Ascending aorta (tissue), 2 donors: ENCODE measurements around the gene CDCA8. TPM values are rescaled to one million over a fixed set of nuclear protein-coding genes. Genes with fewer than 3 reads are reported as not detected.

Experiments
- DNase-seq, 2 donors: peaks; one replicate each; pipeline ENCODE4 v3.0.0-alpha.2; 2019; ENCODE audit warnings: low spot score in 2 of 2
- H3K27ac ChIP-seq, 2 donors: fragments of 200-600 bp; sonication (generic); one replicate each; pipeline ENCODE4 v1.5.1; 2016 to 2017; ENCODE audit warnings: mild to moderate bottlenecking in 1 of 2
- H3K27me3 ChIP-seq: fragments of 200-600 bp; sonication (generic); one replicate; pipeline ENCODE4 v1.5.1; 2017
- H3K36me3 ChIP-seq, 2 donors: fragments of 200-600 bp; sonication (generic); one replicate each; pipeline ENCODE4 v1.5.1; 2016
- H3K4me1 ChIP-seq, 2 donors: fragments of 200-600 bp; sonication (generic); one replicate each; pipeline ENCODE4 v1.5.1; 2016 to 2017; ENCODE audit warnings: mild to moderate bottlenecking in 1 of 2
- H3K4me3 ChIP-seq, 2 donors: fragments of 200-600 bp; sonication (generic); one replicate each; pipeline ENCODE4 v1.5.1; 2016 to 2017; ENCODE audit warnings: mild to moderate bottlenecking in 1 of 2
- H3K9me3 ChIP-seq, 2 donors: fragments of 200-600 bp; sonication (generic); one replicate each; pipeline ENCODE4 v1.5.1; 2016
- CTCF ChIP-seq, 3 experiments: fragments of 200-600 bp in 2 of 3; fragments of 450-650 bp in 1 of 3; sonication (generic) in 2 of 3; IDR thresholded peaks; one replicate each; pipeline ENCODE4 v1.5.1; 2016 to 2019; ENCODE audit warnings: antibody characterized with exemption in 3 of 3, mild to moderate bottlenecking in 1 of 3, moderate library complexity in 1 of 3
- intact Hi-C: fragments of 100-400 bp; cut with DNase I; formaldehyde crosslinking; loops from one replicate; pipeline ENCODE4 v1.15.1; 2023
- total RNA-seq: library from RNA; depleted of rRNA; stranded (reverse); fragments of >200 nt; gene quantifications from one replicate; pipeline ENCODE4 v1.1.0, GENCODE V29; 2016

Gene CDCA8
- total RNA-seq, 1 donor from 2014 or later: 0.75 TPM

DNA sequence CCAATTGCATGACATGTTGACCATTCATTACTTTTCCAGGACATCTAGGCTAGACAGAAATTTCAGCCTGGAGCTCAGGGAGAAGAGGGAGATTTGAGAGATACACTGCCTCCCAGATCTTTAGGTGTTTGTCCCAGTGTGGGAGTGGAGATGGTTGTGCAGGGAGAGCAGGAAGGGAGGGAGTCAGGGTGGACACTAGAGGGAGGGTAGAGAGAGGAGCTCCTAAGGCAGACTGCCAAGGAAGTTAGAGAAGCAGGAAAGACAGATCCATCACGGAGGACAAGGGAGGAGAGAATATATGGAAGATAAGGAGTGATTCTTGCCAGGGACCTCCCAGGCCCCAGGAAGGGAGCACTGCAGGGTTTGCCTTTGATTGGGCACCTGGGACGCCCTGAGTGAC is 8.7 kb downstream of the CDCA8 start:
- no peak overlapping the region for H3K27ac ChIP-seq
- no peaks in the 10 kb centered on the region for H3K4me1 ChIP-seq
- DNase-seq: no peak
- H3K27me3 ChIP-seq: no peaks in the 10 kb centered on the region
- intact Hi-C loops: no loop called here
- no peak for TF ChIP-seq CTCF (IDR thresholded peaks at IDR 0.05)
- peaks cover 0 to 4% of the 10 kb centered on the region in 2 donors for H3K36me3 ChIP-seq
- H3K9me3 ChIP-seq: no peaks in the 10 kb centered on the region
- no peak overlapping the region for H3K4me3 ChIP-seq

- Histone ChIP-seq H3K4me3 (no peak overlapping the region), H3K27me3 (no peaks in the 10 kb centered on the region), H3K9me3 (no peaks in the 10 kb centered on the region), H3K27ac (no peak overlapping the region), H3K36me3 (peaks cover 0 to 4% of the 10 kb centered on the region in 2 donors), H3K4me1 (no peaks in the 10 kb centered on the region)
- DNase-seq: no peak
- intact Hi-C loops: no loop called here
- no peak for TF ChIP-seq CTCF (IDR thresholded peaks at IDR 0.05)
These were observed 10.7 kb downstream of the CDCA8 start for GRCh38 chr1:37703061-37703460.

DNA sequence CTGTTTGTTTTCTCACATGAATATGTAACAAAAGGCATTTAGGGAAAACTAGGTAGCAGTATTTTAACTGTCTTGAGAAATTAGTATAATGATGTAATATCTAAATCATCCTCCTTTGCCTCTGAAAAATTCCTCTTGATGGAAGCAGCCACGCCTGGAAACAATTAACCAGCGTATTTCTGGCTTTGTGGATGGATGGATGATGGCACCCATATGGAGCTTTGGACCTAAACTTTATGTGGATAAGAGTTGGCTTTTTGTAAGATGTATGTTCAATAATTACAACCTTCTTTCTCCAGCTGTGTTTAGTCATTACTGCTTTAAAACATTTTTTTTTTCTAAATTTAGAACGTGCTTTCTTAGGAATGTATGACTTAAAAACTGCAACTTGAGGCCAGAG is 12.7 kb downstream of the CDCA8 start:
- peaks cover 0 to 11% of the 10 kb centered on the region in 2 donors for H3K36me3 ChIP-seq
- no peaks in the 10 kb centered on the region for H3K9me3 ChIP-seq
- no peak overlapping the region for H3K4me3 ChIP-seq
- no peaks in the 10 kb centered on the region for H3K27me3 ChIP-seq
- no peak for DNase-seq
- H3K4me1 ChIP-seq: no peaks in the 10 kb centered on the region
- TF ChIP-seq CTCF (IDR thresholded peaks at IDR 0.05): no peak
- intact Hi-C loops: no loop called here
- H3K27ac ChIP-seq: no peak overlapping the region

DNA sequence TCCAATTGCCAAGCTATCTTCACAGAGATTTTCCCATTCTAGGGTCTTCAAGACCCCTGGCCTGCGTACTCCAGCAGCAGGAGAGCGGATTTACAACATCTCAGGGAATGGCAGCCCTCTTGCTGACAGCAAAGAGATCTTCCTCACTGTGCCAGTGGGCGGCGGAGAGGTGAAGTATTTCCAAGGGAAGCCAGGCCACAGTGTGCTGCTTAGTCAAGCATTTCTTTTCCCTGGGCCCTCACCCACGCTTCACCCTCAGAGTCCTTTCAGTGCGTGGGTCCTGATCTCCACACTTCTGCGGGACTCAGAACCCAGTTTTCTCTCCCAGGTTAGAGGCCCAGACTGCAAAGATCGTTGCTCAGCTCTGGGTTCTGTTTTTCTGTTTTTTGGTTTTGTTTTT is 13.1 kb downstream of the CDCA8 start:
- Histone ChIP-seq H3K4me1 (no peaks in the 10 kb centered on the region), H3K27ac (no peak overlapping the region), H3K4me3 (no peak overlapping the region), H3K27me3 (no peaks in the 10 kb centered on the region), H3K9me3 (no peaks in the 10 kb centered on the region), H3K36me3 (peaks cover 0 to 7% of the 10 kb centered on the region in 2 donors)
- TF ChIP-seq CTCF (IDR thresholded peaks at IDR 0.05): no peak
- intact Hi-C loops: no loop called here
- DNase-seq: no peak

DNA sequence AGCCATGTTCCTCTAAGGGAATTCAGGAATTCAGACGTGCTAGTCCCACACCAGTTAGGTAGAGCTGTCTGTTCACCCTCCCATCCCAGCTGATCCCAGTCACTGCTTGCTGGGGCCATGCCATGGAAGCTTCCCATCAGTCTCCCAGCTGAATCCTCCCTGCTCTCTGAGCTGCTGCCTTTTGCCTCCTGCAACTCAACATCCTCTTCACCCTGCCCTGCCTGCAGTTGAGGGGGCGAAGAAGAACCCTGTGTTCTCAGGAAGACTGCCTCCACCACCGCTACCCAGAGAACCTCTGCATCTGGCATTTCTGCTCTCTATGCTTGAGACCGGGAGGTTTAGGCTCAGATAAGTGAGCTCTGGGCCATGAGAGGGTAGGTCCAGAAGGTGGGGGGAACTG is 16.2 kb downstream of the CDCA8 start:
- no peak overlapping the region for H3K27ac ChIP-seq
- DNase-seq: no peak
- H3K9me3 ChIP-seq: no peaks in the 10 kb centered on the region
- H3K27me3 ChIP-seq: no peaks in the 10 kb centered on the region
- H3K4me3 ChIP-seq: no peak overlapping the region
- H3K36me3 ChIP-seq: peaks cover 0 to 7% of the 10 kb centered on the region in 2 donors
- no peak for TF ChIP-seq CTCF (IDR thresholded peaks at IDR 0.05)
- H3K4me1 ChIP-seq: no peaks in the 10 kb centered on the region
- intact Hi-C loops: no loop called here

- H3K4me3 ChIP-seq: no peak overlapping the region
- no peaks in the 10 kb centered on the region for H3K4me1 ChIP-seq
- no peak overlapping the region for H3K27ac ChIP-seq
- H3K9me3 ChIP-seq: no peaks in the 10 kb centered on the region
- no peak for TF ChIP-seq CTCF (IDR thresholded peaks at IDR 0.05)
- no peaks in the 10 kb centered on the region for H3K27me3 ChIP-seq
- intact Hi-C loops: no loop called here
- no peak for DNase-seq
- H3K36me3 ChIP-seq: no peaks in the 10 kb centered on the region
These were observed 21.9 kb downstream of the CDCA8 start for GRCh38 chr1:37714226-37714625.
